Neuronal stem cell (in vitro differentiated cells): ENCODE results near the gene TRPC6.

Experiments
- DNase-seq: peaks from one replicate; pipeline ENCODE4 v3.0.0-alpha.2; 2013; ENCODE audit warnings: low spot score
- H2AFZ ChIP-seq: one replicate; pipeline ENCODE4 v1.6.1; 2013; ENCODE audit warnings: mild to moderate bottlenecking, low read length, inconsistent platforms
- H2AK5ac ChIP-seq: 2 replicates; pipeline ENCODE4 v1.6.1; 2013; ENCODE audit warnings: low read depth, mild to moderate bottlenecking, inconsistent platforms, low read length, moderate library complexity, mixed read lengths
- H2BK120ac ChIP-seq: 2 replicates; pipeline ENCODE4 v1.6.1; 2013; ENCODE audit warnings: low read depth, mild to moderate bottlenecking, inconsistent platforms, low read length, moderate library complexity, mixed read lengths
- H2BK12ac ChIP-seq: one replicate; pipeline ENCODE4 v1.6.1; 2013; ENCODE audit warnings: low read length, inconsistent platforms
- H2BK15ac ChIP-seq: 2 replicates; pipeline ENCODE4 v1.6.1; 2013; ENCODE audit warnings: mild to moderate bottlenecking, low read length, inconsistent platforms, mixed read lengths
- H2BK5ac ChIP-seq: one replicate; pipeline ENCODE4 v1.6.1; 2013; ENCODE audit warnings: inconsistent platforms, mild to moderate bottlenecking, low read length, moderate library complexity
- H3K14ac ChIP-seq: one replicate; pipeline ENCODE4 v1.6.1; 2013; ENCODE audit warnings: low read length, inconsistent platforms
- H3K18ac ChIP-seq: 2 replicates; pipeline ENCODE4 v1.6.1; 2013; ENCODE audit warnings: low read length, inconsistent platforms
- H3K23ac ChIP-seq: 2 replicates; pipeline ENCODE4 v1.6.1; 2013; ENCODE audit warnings: low read depth, mild to moderate bottlenecking, mixed read lengths, low read length, inconsistent platforms; ENCODE audit not compliant: poor library complexity
- H3K27ac ChIP-seq: replicated peaks from 3 replicates; pipeline ENCODE4 v1.5.1; 2013; ENCODE audit warnings: low read length, inconsistent platforms
- H3K27me3 ChIP-seq, 3 experiments: 2 replicates each; pipeline ENCODE4 v1.6.1; 2013; ENCODE audit warnings: low read length in 3 of 3, mild to moderate bottlenecking in 2 of 3, inconsistent platforms in 1 of 3, low read depth in 1 of 3, mixed read lengths in 1 of 3, moderate library complexity in 1 of 3; ENCODE audit not compliant: control insufficient read depth in 3 of 3, insufficient read depth in 3 of 3
- H3K36me3 ChIP-seq, 2 donors: replicated peaks in 1 of 2; 2 replicates each; pipeline ENCODE4 v1.6.1; 2013; ENCODE audit warnings: low read length in 2 of 2; ENCODE audit not compliant: control insufficient read depth in 2 of 2, insufficient read depth in 2 of 2
- H3K4ac ChIP-seq: 2 replicates; pipeline ENCODE4 v1.6.1; 2013; ENCODE audit warnings: inconsistent platforms, mild to moderate bottlenecking, low read length, moderate library complexity
- H3K4me1 ChIP-seq, 2 donors: 1 replicate in 1 of 2; 2 replicates in 1 of 2; pipeline ENCODE4 v1.6.1; 2013; ENCODE audit warnings: low read length in 2 of 2, low read depth in 1 of 2; ENCODE audit not compliant: control insufficient read depth in 2 of 2, insufficient read depth in 1 of 2
- H3K4me2 ChIP-seq: one replicate; pipeline ENCODE4 v1.6.1; 2013; ENCODE audit warnings: mild to moderate bottlenecking, low read length, inconsistent platforms; ENCODE audit not compliant: insufficient read depth, poor library complexity, severe bottlenecking
- H3K4me3 ChIP-seq, 2 donors: 2 replicates each; pipeline ENCODE4 v1.5.1; 2013; ENCODE audit warnings: low read length in 2 of 2, mild to moderate bottlenecking in 2 of 2, inconsistent platforms in 1 of 2, moderate library complexity in 1 of 2
- H3K79me1 ChIP-seq: one replicate; pipeline ENCODE4 v1.6.1; 2013; ENCODE audit warnings: low read depth, mild to moderate bottlenecking, inconsistent platforms, low read length, moderate library complexity
- H3K9ac ChIP-seq: one replicate; pipeline ENCODE4 v1.6.1; 2013; ENCODE audit warnings: mild to moderate bottlenecking, low read depth, low read length, inconsistent platforms; ENCODE audit not compliant: poor library complexity
- H3K9me3 ChIP-seq, 2 donors: replicated peaks in 1 of 2; 2 replicates each; pipeline versions ENCODE3 to v1.6.1; 2013; ENCODE audit warnings: low read length in 2 of 2, mild to moderate bottlenecking in 2 of 2, inconsistent platforms in 1 of 2, low read depth in 1 of 2, mixed read lengths in 1 of 2, moderate library complexity in 1 of 2; ENCODE audit not compliant: control insufficient read depth in 2 of 2, insufficient read depth in 1 of 2
- H4K8ac ChIP-seq: one replicate; pipeline ENCODE4 v1.6.1; 2013; ENCODE audit warnings: low read depth, mild to moderate bottlenecking, inconsistent platforms, low read length, moderate library complexity
- H4K91ac ChIP-seq: one replicate; pipeline ENCODE4 v1.6.1; 2013; ENCODE audit warnings: low read length, low read depth, mild to moderate bottlenecking, inconsistent platforms; ENCODE audit not compliant: poor library complexity
- WGBS, 2 donors: extraction: QIAGEN DNeasy Blood & Tissue Kit; methylation state at CpG; one replicate each; pipeline ENCODE4 v1.1.7; 2013; ENCODE audit warnings: missing lambda C conversion rate in 2 of 2, mixed read lengths in 1 of 2; ENCODE audit not compliant: insufficient read length in 2 of 2, insufficient replicate concordance in 1 of 2; ENCODE audit errors: extremely low coverage in 2 of 2; 5-methylcytosine and 5-hydroxymethylcytosine counted together

The TRPC6 gene

DNA sequence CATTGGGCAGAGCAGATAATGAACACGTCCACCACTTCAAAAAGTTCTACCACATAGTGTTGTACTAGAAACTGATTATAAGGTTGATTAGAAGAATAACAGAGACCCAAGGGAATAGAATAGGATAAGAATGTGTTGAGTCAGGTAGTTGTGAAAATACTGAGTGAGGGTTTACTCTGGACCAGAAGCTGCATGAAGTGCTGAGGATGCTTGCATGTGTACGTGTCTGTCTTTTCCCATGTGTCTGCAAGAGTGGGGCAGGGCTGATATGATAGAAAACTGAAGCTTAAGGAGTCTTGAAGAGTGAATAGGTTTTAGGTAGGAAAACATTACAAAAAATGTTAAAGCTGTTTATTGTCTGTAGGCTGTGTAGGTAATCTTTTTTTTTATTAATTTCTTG, 20.6 kb downstream of the TRPC6 start:
- Histone ChIP-seq H3K36me3 (no peaks in the 10 kb centered on the region), H2AFZ (no peak overlapping the region), H3K4ac (no peak overlapping the region), H3K4me1 (peaks cover 0 to 6% of the 10 kb centered on the region in 2 donors), H2BK15ac (no peak overlapping the region), H3K9me3 (no peaks in the 10 kb centered on the region), H3K9ac (no peak overlapping the region), H3K23ac (no peak overlapping the region), H4K91ac (no peak overlapping the region), H3K79me1 (no peaks in the 10 kb centered on the region), H2BK5ac (no peak overlapping the region), H3K27me3 (no peaks in the 10 kb centered on the region), H2BK12ac (no peak overlapping the region), H3K18ac (no peak overlapping the region), H3K27ac (no peak overlapping the region), H3K4me3 (no peak overlapping the region), H3K14ac (no peak overlapping the region), H3K4me2 (no peak overlapping the region), H2BK120ac (no peak overlapping the region), H2AK5ac (no peak overlapping the region), H4K8ac (no peak overlapping the region)
- WGBS, 2 donors = no CpG with 5 or more reads among the region's 2 CpGs
- DNase-seq = no peak

DNA sequence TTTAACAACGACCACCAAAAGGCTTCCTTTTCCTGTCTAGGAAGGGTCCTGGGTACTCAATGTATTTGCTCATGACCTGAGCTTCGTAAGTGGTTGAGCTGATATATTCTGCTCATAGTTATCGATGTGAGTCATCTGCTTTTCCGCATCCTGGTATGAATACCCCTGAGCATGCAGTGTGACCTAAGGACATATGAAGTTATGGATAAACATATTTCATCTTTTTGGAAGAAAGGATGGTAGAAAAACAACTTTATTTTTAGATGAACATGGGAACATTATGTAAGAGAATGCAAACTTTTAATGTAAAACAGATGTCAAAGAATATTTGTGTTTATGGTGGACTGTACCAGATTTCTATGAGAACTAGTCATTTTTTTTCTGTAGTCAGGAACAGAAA, 28.4 kb downstream of the TRPC6 start:
- no CpG with 5 or more reads among the region's 4 CpGs for WGBS, 2 donors

DNA sequence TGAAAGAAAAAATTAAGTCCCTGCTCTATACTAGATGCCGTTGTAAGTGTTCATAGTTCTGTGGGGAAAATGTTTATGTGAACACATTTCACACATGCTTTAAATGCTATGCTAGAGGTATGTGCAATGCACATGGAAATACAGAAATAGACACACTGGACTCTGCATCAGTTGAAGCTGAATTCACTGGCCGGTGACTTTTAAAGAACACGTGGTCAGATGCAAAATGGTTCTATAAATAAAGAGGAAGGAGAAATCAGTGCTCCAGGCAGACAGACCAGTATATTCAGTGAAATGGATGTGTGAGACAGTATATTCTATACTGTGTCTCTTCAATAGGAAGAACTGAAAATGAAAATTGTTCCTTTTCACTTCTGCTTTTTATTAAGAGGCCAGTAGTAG, 29.9 kb downstream of the TRPC6 start:
- Histone ChIP-seq H3K4me3 (no peak overlapping the region), H2BK15ac (no peak overlapping the region), H4K91ac (no peak overlapping the region), H3K4me1 (no peaks in the 10 kb centered on the region), H2BK12ac (no peak overlapping the region), H3K4me2 (no peak overlapping the region), H3K23ac (no peak overlapping the region), H2BK5ac (no peak overlapping the region), H3K27ac (no peak overlapping the region), H3K9ac (no peak overlapping the region), H3K18ac (no peak overlapping the region), H3K27me3 (no peaks in the 10 kb centered on the region), H3K4ac (no peak overlapping the region), H2BK120ac (no peak overlapping the region), H3K14ac (no peak overlapping the region), H3K36me3 (no peaks in the 10 kb centered on the region), H4K8ac (no peak overlapping the region), H3K79me1 (no peaks in the 10 kb centered on the region), H2AK5ac (no peak overlapping the region), H3K9me3 (no peaks in the 10 kb centered on the region), H2AFZ (no peak overlapping the region)
- WGBS, 2 donors = no CpG with 5 or more reads among the region's 3 CpGs
- DNase-seq = no peak

More for the DNA sequence above, 28.4 kb downstream of the TRPC6 start:
- Histone ChIP-seq H4K8ac (no peak overlapping the region), H3K4me2 (no peak overlapping the region), H3K9me3 (no peaks in the 10 kb centered on the region), H2BK5ac (no peak overlapping the region), H2BK120ac (no peak overlapping the region), H3K23ac (no peak overlapping the region), H2BK15ac (no peak overlapping the region), H3K79me1 (no peaks in the 10 kb centered on the region), H3K18ac (no peak overlapping the region), H3K27me3 (no peaks in the 10 kb centered on the region), H3K9ac (no peak overlapping the region), H2BK12ac (no peak overlapping the region), H3K4ac (no peak overlapping the region), H3K27ac (no peak overlapping the region), H2AFZ (no peak overlapping the region), H2AK5ac (no peak overlapping the region), H4K91ac (no peak overlapping the region), H3K4me1 (no peaks in the 10 kb centered on the region), H3K4me3 (no peak overlapping the region), H3K14ac (no peak overlapping the region), H3K36me3 (no peaks in the 10 kb centered on the region)
- no peak for DNase-seq

DNA sequence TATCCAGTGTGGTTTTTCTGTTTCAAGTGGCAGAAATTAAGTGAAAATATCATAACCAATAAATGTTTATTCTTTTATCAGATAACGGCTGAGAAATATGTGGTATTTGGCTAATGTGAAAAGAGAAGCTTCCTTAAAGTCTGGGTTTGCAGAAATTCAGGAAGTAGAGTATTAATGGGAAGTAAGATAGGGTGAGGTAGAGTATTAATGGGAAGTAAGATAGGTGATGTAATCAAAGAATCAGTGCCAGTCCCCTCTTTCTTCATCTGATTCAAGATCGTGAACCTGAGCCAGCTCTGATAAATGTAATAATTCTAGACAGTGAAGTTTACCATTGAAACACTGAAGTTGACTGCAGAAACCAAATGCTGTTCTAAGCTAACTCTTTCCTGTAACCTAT, 30.9 kb downstream of the TRPC6 start:
- H3K4ac ChIP-seq = no peak overlapping the region
- H2BK12ac ChIP-seq = no peak overlapping the region
- no peaks in the 10 kb centered on the region for H3K4me1 ChIP-seq
- H2AK5ac ChIP-seq = no peak overlapping the region
- no peak overlapping the region for H2AFZ ChIP-seq
- H3K23ac ChIP-seq = no peak overlapping the region
- H4K91ac ChIP-seq = no peak overlapping the region
- H3K36me3 ChIP-seq = no peaks in the 10 kb centered on the region
- H3K18ac ChIP-seq = no peak overlapping the region
- WGBS, 2 donors = no CpG with 5 or more reads among the region's 2 CpGs
- H3K14ac ChIP-seq = no peak overlapping the region
- H4K8ac ChIP-seq = no peak overlapping the region
- H3K4me2 ChIP-seq = no peak overlapping the region
- no peak overlapping the region for H2BK120ac ChIP-seq
- no peak overlapping the region for H3K4me3 ChIP-seq
- H2BK15ac ChIP-seq = no peak overlapping the region
- no peak for DNase-seq
- H3K27me3 ChIP-seq = no peaks in the 10 kb centered on the region
- no peak overlapping the region for H2BK5ac ChIP-seq
- H3K27ac ChIP-seq = no peak overlapping the region
- no peak overlapping the region for H3K9ac ChIP-seq
- H3K79me1 ChIP-seq = no peaks in the 10 kb centered on the region
- H3K9me3 ChIP-seq = no peaks in the 10 kb centered on the region
